ENCODE results near the gene ATP6V1C2. TPM values are rescaled to one million over a fixed set of nuclear protein-coding genes. Genes with fewer than 3 reads are reported as not detected.
A peak's percentile ranks its signal among the peaks of the same experiment; 100 is the strongest.

The ATP6V1C2 gene, protein sequence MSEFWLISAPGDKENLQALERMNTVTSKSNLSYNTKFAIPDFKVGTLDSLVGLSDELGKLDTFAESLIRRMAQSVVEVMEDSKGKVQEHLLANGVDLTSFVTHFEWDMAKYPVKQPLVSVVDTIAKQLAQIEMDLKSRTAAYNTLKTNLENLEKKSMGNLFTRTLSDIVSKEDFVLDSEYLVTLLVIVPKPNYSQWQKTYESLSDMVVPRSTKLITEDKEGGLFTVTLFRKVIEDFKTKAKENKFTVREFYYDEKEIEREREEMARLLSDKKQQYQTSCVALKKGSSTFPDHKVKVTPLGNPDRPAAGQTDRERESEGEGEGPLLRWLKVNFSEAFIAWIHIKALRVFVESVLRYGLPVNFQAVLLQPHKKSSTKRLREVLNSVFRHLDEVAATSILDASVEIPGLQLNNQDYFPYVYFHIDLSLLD
- total RNA-seq (ENCODE audit: low replicate concordance) = 0.11 and 0.19 TPM in 2 replicates

DNA sequence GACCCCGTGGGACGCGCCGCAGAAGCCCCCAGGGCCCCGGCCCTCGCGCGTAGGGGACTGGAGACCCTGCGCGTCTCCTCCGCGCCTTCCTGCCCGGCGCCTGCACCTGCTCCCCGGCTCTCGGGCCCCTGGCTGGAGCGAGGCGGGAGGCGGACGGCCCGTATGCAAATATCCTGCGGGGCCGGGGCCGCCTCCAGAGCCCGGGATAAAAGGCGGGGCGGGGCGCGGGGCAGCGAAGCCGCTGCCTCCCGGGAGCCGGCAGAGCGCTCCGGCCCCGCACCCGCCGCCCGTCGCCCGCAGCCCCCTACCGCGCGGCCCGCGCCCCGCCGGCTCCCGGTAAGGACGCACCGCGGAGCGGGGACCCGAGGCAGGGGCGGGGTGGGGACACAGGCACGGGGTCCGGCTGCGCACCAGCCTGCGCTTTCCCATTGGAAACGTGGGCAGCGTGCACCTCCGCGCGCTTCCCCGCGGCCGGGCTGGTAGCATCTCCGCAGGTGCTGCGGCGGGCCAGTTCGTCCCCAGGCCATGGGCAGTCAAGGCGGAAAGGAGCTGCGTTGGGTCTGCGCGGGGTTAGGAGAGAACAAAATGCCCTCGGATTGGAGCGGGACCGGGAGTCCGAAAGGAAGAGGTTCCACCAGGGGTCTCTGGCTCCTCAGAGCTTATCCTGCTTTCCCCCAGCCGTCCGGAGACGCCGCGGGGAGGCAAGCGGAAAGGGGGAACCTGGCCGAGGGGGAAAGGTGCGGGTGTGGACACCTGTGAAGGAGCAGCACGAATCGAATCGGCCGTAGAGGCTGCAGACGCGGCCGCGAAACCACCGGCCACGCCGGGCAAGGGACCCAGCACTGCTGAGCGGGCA is at the start of gene ATP6V1C2:
ATP6V1C2 (plus strand) TSS at position 235 of the 856 bp plus-strand sequence. CDS start 1,220 bp downstream, outside the sequence.
- TF ChIP-seq EZH2 (IDR thresholded peaks at IDR 0.05) (peak; percentile 76), EZH2phosphoT487 (IDR thresholded peaks at IDR 0.05) (peak; percentile 70)
- TF ChIP-seq, protein P1, sequence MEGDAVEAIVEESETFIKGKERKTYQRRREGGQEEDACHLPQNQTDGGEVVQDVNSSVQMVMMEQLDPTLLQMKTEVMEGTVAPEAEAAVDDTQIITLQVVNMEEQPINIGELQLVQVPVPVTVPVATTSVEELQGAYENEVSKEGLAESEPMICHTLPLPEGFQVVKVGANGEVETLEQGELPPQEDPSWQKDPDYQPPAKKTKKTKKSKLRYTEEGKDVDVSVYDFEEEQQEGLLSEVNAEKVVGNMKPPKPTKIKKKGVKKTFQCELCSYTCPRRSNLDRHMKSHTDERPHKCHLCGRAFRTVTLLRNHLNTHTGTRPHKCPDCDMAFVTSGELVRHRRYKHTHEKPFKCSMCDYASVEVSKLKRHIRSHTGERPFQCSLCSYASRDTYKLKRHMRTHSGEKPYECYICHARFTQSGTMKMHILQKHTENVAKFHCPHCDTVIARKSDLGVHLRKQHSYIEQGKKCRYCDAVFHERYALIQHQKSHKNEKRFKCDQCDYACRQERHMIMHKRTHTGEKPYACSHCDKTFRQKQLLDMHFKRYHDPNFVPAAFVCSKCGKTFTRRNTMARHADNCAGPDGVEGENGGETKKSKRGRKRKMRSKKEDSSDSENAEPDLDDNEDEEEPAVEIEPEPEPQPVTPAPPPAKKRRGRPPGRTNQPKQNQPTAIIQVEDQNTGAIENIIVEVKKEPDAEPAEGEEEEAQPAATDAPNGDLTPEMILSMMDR (IDR thresholded peaks at IDR 0.05) = no peak
- Mint-ChIP-seq H3K4me3 (peak within 1 kb of the TSS; percentile 80), H3K27ac (no peak within 1 kb of the TSS), H3K9me3 (peaks cover 2% of the 10 kb centered on the region), H3K36me3 (no peaks in the 10 kb centered on the region), H3K27me3 (ENCODE audit: insufficient read depth, low read depth) (peaks cover 64% of the 10 kb centered on the region), H3K4me1 (peaks cover 32% of the 10 kb centered on the region)
- H3K27ac ChIP-seq = no peak within 1 kb of the TSS
- peaks cover 99% of the 10 kb centered on the region for H3K27me3 ChIP-seq
- peaks cover 20% of the 10 kb centered on the region for H4K20me1 ChIP-seq (ENCODE audit: low read depth)
- H3K79me2 ChIP-seq (ENCODE audit: low read depth) = no peaks in the 10 kb centered on the region
- DNase-seq (ENCODE audit: low spot score) = peak; percentile 91
- no peaks in the 10 kb centered on the region for H3K36me3 ChIP-seq
- no peaks in the 10 kb centered on the region for H3K9me3 ChIP-seq (ENCODE audit: low read depth)
- H3K4me2 ChIP-seq = peak within 1 kb of the TSS; percentile 99
- peak within 1 kb of the TSS; percentile 100 for H2AFZ ChIP-seq (replicated peaks)
- H3K4me3 ChIP-seq = peak within 1 kb of the TSS; percentile 82
- H3K9ac ChIP-seq = no peak within 1 kb of the TSS
- H3K4me1 ChIP-seq = peaks cover 13% of the 10 kb centered on the region
- H3F3A ChIP-seq (ENCODE audit: low read depth) = peaks cover 10% of the 10 kb centered on the region

DNA sequence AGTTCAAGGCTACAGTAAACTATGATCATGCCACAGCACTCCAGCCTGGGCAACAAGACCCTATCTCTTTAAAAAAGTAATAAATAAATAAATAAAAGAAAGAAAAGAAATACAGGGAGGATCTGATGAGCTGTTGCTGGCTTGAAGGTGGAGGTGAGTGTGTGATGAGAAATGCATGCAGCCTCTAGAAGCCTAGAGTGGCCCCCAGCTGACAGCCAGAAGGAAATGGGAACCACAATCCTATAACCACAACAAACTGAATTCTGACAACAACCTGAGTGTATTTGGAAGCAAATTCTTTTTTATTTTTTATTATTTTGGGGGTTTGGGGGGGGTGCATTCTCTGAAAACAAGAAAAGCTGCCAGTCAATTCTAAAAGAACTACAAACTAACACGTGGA is 46.3 kb upstream of the ATP6V1C2 start:
- Histone ChIP-seq H3K36me3 (no peaks in the 10 kb centered on the region), H3F3A (ENCODE audit: low read depth) (peaks cover 5% of the 10 kb centered on the region), H3K27ac (no peak overlapping the region), H3K27me3 (no peaks in the 10 kb centered on the region), H3K79me2 (ENCODE audit: low read depth) (no peaks in the 10 kb centered on the region), H3K9me3 (ENCODE audit: low read depth) (no peaks in the 10 kb centered on the region), H3K4me3 (no peak overlapping the region), H3K9ac (no peak overlapping the region), H2AFZ (replicated peaks) (no peak overlapping the region), H3K4me1 (no peaks in the 10 kb centered on the region), H4K20me1 (ENCODE audit: low read depth) (peaks cover 3% of the 10 kb centered on the region), H3K4me2 (no peak overlapping the region)
- no peak for DNase-seq (ENCODE audit: low spot score)
- H3K9me3 Mint-ChIP-seq = no peaks in the 10 kb centered on the region
- TF ChIP-seq EZH2phosphoT487 (IDR thresholded peaks at IDR 0.05) = no peak
- TF ChIP-seq, protein P1 (IDR thresholded peaks at IDR 0.05) = no peak
- TF ChIP-seq EZH2 (IDR thresholded peaks at IDR 0.05) = no peak
- peaks cover 2% of the 10 kb centered on the region for H3K36me3 Mint-ChIP-seq
- no peak overlapping the region for H3K4me3 Mint-ChIP-seq
- no peak overlapping the region for H3K27ac Mint-ChIP-seq
- H3K27me3 Mint-ChIP-seq (ENCODE audit: insufficient read depth, low read depth) = no peaks in the 10 kb centered on the region
- no peaks in the 10 kb centered on the region for H3K4me1 Mint-ChIP-seq

DNA sequence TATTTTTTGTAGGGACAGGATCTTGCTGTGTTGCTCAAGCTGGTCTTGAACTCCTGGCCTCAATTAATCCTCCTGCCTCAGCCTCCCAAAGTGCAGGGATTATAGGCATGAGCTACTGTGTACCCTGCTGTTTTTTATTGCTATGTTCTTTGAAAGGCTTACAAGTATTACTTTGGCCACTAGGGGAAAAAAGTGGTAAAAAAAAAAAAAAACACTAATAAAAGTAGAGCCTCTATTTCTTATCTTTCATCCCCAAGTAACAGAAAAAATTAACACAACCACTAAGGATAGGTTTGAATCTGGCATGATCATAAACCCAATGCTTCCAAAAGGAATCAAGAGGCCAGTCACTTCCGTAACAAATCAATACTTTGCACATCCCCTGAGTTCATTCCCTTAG is 43.2 kb upstream of the ATP6V1C2 start:
- Mint-ChIP-seq H3K36me3 (no peaks in the 10 kb centered on the region), H3K4me1 (no peaks in the 10 kb centered on the region), H3K4me3 (no peak overlapping the region), H3K9me3 (no peaks in the 10 kb centered on the region), H3K27ac (no peak overlapping the region), H3K27me3 (ENCODE audit: insufficient read depth, low read depth) (no peaks in the 10 kb centered on the region)
- H3K79me2 ChIP-seq (ENCODE audit: low read depth) = peaks cover 1% of the 10 kb centered on the region
- DNase-seq (ENCODE audit: low spot score) = no peak
- H3K4me3 ChIP-seq = no peak overlapping the region
- no peak overlapping the region for H3K27ac ChIP-seq
- H2AFZ ChIP-seq (replicated peaks) = no peak overlapping the region
- H3K9ac ChIP-seq = no peak overlapping the region
- H3K9me3 ChIP-seq (ENCODE audit: low read depth) = no peaks in the 10 kb centered on the region
- peaks cover 3% of the 10 kb centered on the region for H4K20me1 ChIP-seq (ENCODE audit: low read depth)
- TF ChIP-seq, protein P1 (IDR thresholded peaks at IDR 0.05) = peak; percentile 29
- no peak for TF ChIP-seq EZH2 (IDR thresholded peaks at IDR 0.05)
- TF ChIP-seq EZH2phosphoT487 (IDR thresholded peaks at IDR 0.05) = no peak
- peaks cover 5% of the 10 kb centered on the region for H3K36me3 ChIP-seq
- H3K27me3 ChIP-seq = no peaks in the 10 kb centered on the region
- H3F3A ChIP-seq (ENCODE audit: low read depth) = peaks cover 5% of the 10 kb centered on the region
- no peak overlapping the region for H3K4me2 ChIP-seq
- H3K4me1 ChIP-seq = no peaks in the 10 kb centered on the region

Measured in neural progenitor cell (in vitro differentiated cells).